Measurements from ENCODE around the gene EPHX1.
"Not testable (repeated sequence)": the region's sequence is repeated elsewhere in the genome, so short reads cannot be mapped to it uniquely, and the experiment has no call there.

Gene EPHX1

GRCh38 chr1:225881081-225881958, 71.4 kb downstream of the EPHX1 start:
- peak in 1 of 2 donors; percentile 25 for DNase-seq (ENCODE audit: low read depth in 2 of 2)

GRCh38 chr1:225881959-225882693, 72.2 kb downstream of the EPHX1 start, which contains the start of gene TMEM63A:
Gene TMEM63A (minus strand): TSS chr1:225882380. CDS start chr1:225877580, 4,800 bp downstream.
- DNase-seq (ENCODE audit: low read depth in 2 of 2), result peak; percentile 79 to 82

- no peak for DNase-seq (ENCODE audit: low read depth in 2 of 2)
Measured at GRCh38 chr1:225882694-225883615, 73.0 kb downstream of the EPHX1 start.

GRCh38 chr1:225883616-225884265, 73.8 kb downstream of the EPHX1 start:
- no peak for DNase-seq (ENCODE audit: low read depth in 2 of 2)

- DNase-seq (ENCODE audit: low read depth in 2 of 2), result no peak
Measured at GRCh38 chr1:225885336-225885735, 75.4 kb downstream of the EPHX1 start.

GRCh38 chr1:225886159-225887029, 76.5 kb downstream of the EPHX1 start:
- DNase-seq (ENCODE audit: low read depth in 2 of 2), result no peak

- no peak for DNase-seq (ENCODE audit: low read depth in 2 of 2)
Measured at GRCh38 chr1:225887030-225887314, 77.0 kb downstream of the EPHX1 start.

- DNase-seq (ENCODE audit: low read depth in 2 of 2), result not testable (repeated sequence)
Measured at GRCh38 chr1:225887554-225888288, 77.8 kb downstream of the EPHX1 start.

GRCh38 chr1:225888289-225888897, 78.5 kb downstream of the EPHX1 start:
- no peak for DNase-seq (ENCODE audit: low read depth in 2 of 2)

- no peak for DNase-seq (ENCODE audit: low read depth in 2 of 2)
Measured at GRCh38 chr1:225888898-225889601, 79.1 kb downstream of the EPHX1 start, which contains the start of gene LEFTY1. Gene LEFTY1 (minus strand): TSS chr1:225889146. CDS start chr1:225889066, 80 bp downstream.

GRCh38 chr1:225889743-225890142, 79.8 kb downstream of the EPHX1 start:
- no peak for DNase-seq (ENCODE audit: low read depth in 2 of 2)

- no peak for DNase-seq (ENCODE audit: low read depth in 2 of 2)
Measured at GRCh38 chr1:225890346-225891228, 80.7 kb downstream of the EPHX1 start.

- no peak for DNase-seq (ENCODE audit: low read depth in 2 of 2)
Measured at GRCh38 chr1:225891229-225891972, 81.5 kb downstream of the EPHX1 start.

- DNase-seq (ENCODE audit: low read depth in 2 of 2), result no peak
Measured at GRCh38 chr1:225892307-225892706, 82.4 kb downstream of the EPHX1 start.

Measured in activated CD8-positive, alpha-beta memory T cell treated with anti-CD3 and anti-CD28 coated beads for 4 hours (primary cell).